Ovary (tissue), 3 donors: ENCODE data around the gene TAF1.
"Not testable (repeated sequence)": the region's sequence is repeated elsewhere in the genome, so short reads cannot be mapped to it uniquely, and the experiment has no call there.

Source experiments
- CTCF ChIP-seq, 3 donors: fragments of 450-650 bp in 2 of 3; fragments of 200-600 bp in 1 of 3; IDR thresholded peaks; one replicate each; pipeline versions ENCODE4 v1.5.1 to v1.8.0; 2016 to 2022; ENCODE audit warnings: antibody characterized with exemption in 3 of 3, mild to moderate bottlenecking in 1 of 3
- EP300 ChIP-seq: sonication (generic); formaldehyde crosslinking; IDR thresholded peaks from one replicate; pipeline ENCODE4 v1.6.1; 2017; ENCODE audit warnings: antibody characterized with exemption
- donor health status: DM: no; HTN: no; CAD: no.

GRCh38 chrX:71495979-71496378 lies 129.8 kb downstream of the TAF1 start:
- not testable (repeated sequence) for TF ChIP-seq CTCF (IDR thresholded peaks at IDR 0.05); EP300
